AG10803 (cell line): ENCODE measurements around the gene AKR7A2.

Experiments used
- DNase-seq: peaks from one replicate; pipeline ENCODE4 v3.0.0; 2010; ENCODE audit warnings: low read depth
- H3K4me3 ChIP-seq: 2 replicates; pipeline ENCODE4 v1.5.1; 2011; ENCODE audit warnings: mild to moderate bottlenecking, low read length, control low read depth
- TF ChIP-seq, protein P1 (sequence below): conservative IDR thresholded peaks from 2 replicates; pipeline ENCODE4 v1.5.1; 2011; ENCODE audit warnings: mild to moderate bottlenecking, low read length, control low read depth, inconsistent platforms

The AKR7A2 gene

DNA sequence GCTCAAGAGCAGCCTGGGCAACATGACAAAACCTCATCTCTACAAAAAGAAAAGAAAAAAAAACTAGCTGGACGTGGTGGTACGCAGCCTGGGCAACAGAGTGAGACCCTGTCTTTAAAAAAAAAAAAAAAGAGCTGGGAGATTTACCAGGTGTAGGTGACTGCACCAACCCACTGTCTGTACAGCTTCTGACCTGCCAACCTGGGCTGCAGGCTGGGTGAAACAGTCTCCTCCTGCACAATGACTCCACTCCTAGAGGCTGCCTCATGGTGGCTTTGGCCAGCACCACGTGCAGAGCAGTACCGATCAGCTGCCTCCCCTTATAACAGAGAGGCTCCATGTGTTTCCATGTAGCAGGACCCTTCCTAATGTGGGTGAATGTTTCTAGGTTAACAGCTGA, 56.7 kb downstream of the AKR7A2 start:
- DNase-seq: no peak
- TF ChIP-seq, protein P1, sequence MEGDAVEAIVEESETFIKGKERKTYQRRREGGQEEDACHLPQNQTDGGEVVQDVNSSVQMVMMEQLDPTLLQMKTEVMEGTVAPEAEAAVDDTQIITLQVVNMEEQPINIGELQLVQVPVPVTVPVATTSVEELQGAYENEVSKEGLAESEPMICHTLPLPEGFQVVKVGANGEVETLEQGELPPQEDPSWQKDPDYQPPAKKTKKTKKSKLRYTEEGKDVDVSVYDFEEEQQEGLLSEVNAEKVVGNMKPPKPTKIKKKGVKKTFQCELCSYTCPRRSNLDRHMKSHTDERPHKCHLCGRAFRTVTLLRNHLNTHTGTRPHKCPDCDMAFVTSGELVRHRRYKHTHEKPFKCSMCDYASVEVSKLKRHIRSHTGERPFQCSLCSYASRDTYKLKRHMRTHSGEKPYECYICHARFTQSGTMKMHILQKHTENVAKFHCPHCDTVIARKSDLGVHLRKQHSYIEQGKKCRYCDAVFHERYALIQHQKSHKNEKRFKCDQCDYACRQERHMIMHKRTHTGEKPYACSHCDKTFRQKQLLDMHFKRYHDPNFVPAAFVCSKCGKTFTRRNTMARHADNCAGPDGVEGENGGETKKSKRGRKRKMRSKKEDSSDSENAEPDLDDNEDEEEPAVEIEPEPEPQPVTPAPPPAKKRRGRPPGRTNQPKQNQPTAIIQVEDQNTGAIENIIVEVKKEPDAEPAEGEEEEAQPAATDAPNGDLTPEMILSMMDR: no peak
- no peak overlapping the region for H3K4me3 ChIP-seq

DNA sequence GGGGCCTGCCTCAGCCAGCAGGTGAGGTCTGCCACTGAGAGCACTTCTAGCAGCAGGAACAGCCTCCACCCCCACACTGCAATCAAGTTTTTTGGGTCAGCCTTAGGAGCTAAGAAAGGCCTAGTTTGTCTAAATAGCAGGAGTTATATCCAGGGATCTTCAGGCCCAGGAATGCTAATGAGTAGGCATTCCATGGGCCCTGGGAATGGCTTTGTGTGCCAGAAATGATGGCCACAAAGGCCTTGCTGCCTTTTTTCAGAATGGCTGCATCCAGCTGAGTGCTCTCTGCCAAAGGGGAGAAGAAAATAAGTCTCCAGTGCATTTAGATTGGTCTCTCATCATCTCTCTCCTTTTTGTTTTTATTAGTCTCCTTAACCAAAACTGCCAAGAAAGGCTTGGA, 57.5 kb downstream of the AKR7A2 start:
- DNase-seq: peak; percentile 9
- TF ChIP-seq, protein P1: no peak
- H3K4me3 ChIP-seq: no peak overlapping the region
